Parathyroid adenoma (tissue), 2 donors: Measurements from ENCODE around the gene NAGLU.

Experiments
- H2AFZ ChIP-seq: fragments of 300-600 bp; sonication (generic); one replicate; pipeline ENCODE4 v1.7.0; 2017; ENCODE audit warnings: antibody characterized with exemption, mild to moderate bottlenecking
- H3K27ac ChIP-seq: fragments of 300-600 bp; sonication (generic); one replicate; pipeline ENCODE4 v1.7.0; 2017
- H3K27me3 ChIP-seq: fragments of 300-600 bp; sonication (generic); one replicate; pipeline ENCODE4 v1.7.0; 2017; ENCODE audit warnings: low read length; ENCODE audit not compliant: control insufficient read depth, insufficient read depth
- H3K36me3 ChIP-seq: fragments of 300-600 bp; sonication (generic); one replicate; pipeline ENCODE4 v1.7.0; 2017; ENCODE audit warnings: low read length; ENCODE audit not compliant: control insufficient read depth, insufficient read depth
- H3K4me1 ChIP-seq: fragments of 300-600 bp; sonication (generic); one replicate; pipeline ENCODE4 v1.7.0; 2017; ENCODE audit warnings: control low read depth
- H3K4me2 ChIP-seq: fragments of 300-600 bp; sonication (generic); one replicate; pipeline ENCODE4 v1.7.0; 2017; ENCODE audit warnings: low read length
- H3K4me3 ChIP-seq: fragments of 300-600 bp; sonication (generic); one replicate; pipeline ENCODE4 v1.7.0; 2017; ENCODE audit warnings: low read depth, low read length
- H3K79me2 ChIP-seq: fragments of 300-600 bp; sonication (generic); one replicate; pipeline ENCODE4 v1.7.0; 2017; ENCODE audit warnings: control low read depth
- H3K9ac ChIP-seq: fragments of 300-600 bp; sonication (generic); one replicate; pipeline ENCODE4 v1.7.0; 2017; ENCODE audit warnings: mild to moderate bottlenecking
- H3K9me3 ChIP-seq: fragments of 300-600 bp; sonication (generic); one replicate; pipeline ENCODE4 v1.7.0; 2017; ENCODE audit warnings: low read length; ENCODE audit not compliant: control insufficient read depth
- TF ChIP-seq, protein P1 (sequence below): fragments of 300-600 bp; sonication (generic); IDR thresholded peaks from one replicate; pipeline ENCODE4 v1.7.0; 2017; ENCODE audit warnings: antibody characterized with exemption, mild to moderate bottlenecking
- donor health status: primary hyperparathyroidism.

The NAGLU gene

DNA sequence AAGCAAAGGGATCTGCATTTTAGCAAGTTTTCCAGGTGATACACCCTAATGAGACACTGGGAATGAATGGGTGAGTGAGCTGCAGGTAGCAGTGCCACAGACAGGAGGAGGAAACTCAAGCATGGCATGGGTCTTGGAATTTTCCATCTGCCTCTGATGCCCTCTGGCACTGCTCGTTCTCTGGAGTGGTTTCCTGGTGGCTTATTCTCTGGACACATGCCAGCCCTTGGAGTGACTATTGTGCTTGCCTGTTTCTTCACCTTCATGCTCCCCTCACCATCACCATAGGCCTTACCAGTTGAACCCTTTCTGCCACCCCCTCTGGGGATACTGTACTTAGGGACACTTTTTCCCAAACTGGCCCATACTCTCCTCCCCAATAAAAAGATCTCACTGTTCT lies 27.5 kb downstream of the NAGLU start:
- Histone ChIP-seq H3K36me3 (no peaks in the 10 kb centered on the region), H3K4me1 (peaks cover 24% of the 10 kb centered on the region), H3K4me3 (peak overlapping the region; percentile 81), H3K4me2 (peak overlapping the region; percentile 91), H2AFZ (no peak overlapping the region), H3K9me3 (no peaks in the 10 kb centered on the region), H3K27ac (no peak overlapping the region), H3K79me2 (peaks cover 29% of the 10 kb centered on the region), H3K27me3 (no peaks in the 10 kb centered on the region), H3K9ac (no peak overlapping the region)
- TF ChIP-seq, protein P1, sequence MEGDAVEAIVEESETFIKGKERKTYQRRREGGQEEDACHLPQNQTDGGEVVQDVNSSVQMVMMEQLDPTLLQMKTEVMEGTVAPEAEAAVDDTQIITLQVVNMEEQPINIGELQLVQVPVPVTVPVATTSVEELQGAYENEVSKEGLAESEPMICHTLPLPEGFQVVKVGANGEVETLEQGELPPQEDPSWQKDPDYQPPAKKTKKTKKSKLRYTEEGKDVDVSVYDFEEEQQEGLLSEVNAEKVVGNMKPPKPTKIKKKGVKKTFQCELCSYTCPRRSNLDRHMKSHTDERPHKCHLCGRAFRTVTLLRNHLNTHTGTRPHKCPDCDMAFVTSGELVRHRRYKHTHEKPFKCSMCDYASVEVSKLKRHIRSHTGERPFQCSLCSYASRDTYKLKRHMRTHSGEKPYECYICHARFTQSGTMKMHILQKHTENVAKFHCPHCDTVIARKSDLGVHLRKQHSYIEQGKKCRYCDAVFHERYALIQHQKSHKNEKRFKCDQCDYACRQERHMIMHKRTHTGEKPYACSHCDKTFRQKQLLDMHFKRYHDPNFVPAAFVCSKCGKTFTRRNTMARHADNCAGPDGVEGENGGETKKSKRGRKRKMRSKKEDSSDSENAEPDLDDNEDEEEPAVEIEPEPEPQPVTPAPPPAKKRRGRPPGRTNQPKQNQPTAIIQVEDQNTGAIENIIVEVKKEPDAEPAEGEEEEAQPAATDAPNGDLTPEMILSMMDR, result no peak

DNA sequence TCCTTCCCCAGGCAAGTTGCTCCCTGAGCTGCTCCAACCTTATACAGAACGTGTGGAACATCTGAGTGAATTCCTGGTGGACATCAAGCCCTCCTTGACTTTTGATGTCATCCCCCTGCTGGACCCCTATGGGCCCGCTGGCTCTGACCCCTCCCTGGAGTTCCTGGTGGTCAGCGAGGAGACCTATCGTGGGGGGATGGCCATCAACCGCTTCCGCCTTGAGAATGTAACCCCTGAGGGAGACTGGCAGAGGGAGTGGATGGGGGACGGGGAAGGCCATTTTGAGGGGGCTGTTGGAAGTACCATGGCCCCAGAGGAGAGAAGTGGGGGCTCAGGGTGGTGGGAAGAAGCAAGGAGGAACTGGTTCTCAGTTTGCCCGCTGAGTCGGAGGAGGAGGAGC lies 27.9 kb downstream of the NAGLU start:
- Histone ChIP-seq H3K9ac (no peak overlapping the region), H3K79me2 (peaks cover 29% of the 10 kb centered on the region), H2AFZ (no peak overlapping the region), H3K4me3 (peak overlapping the region; percentile 81), H3K27me3 (no peaks in the 10 kb centered on the region), H3K4me2 (peak overlapping the region; percentile 91), H3K4me1 (peaks cover 24% of the 10 kb centered on the region), H3K36me3 (no peaks in the 10 kb centered on the region), H3K9me3 (no peaks in the 10 kb centered on the region), H3K27ac (no peak overlapping the region)
- TF ChIP-seq, protein P1, result no peak

DNA sequence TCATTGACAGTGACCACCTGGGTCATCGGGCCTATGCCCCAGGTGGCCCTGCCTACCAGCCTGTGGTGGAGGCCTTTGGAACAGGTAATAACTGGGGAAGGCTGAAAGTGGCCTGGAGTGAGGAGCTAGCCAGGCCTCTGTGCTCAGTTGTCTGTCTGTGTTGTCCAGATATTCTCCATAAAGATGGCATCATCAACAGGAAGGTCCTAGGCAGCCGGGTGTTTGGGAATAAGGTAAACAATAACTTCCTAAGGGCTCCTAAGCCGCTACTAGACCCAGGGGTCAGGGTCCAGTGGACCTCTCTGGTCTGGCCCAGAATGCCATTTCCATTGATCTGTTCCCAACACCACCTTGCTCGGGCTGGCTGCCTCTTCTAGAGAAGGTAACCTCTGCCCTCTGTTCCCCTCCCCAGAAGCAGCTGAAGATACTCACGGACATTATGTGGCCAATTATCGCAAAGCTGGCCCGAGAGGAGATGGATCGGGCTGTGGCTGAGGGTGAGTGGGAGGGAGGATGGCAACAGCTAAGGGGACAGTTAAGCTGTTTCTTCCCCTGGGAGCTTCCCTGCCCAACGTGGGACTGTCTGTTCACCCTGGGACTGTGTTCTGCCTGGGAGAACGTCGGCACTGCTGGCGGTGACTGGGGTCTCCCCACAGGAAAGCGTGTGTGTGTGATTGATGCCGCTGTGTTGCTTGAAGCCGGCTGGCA lies 28.9 kb downstream of the NAGLU start:
- Histone ChIP-seq H3K9ac (no peak overlapping the region), H3K4me1 (peaks cover 24% of the 10 kb centered on the region)

DNA sequence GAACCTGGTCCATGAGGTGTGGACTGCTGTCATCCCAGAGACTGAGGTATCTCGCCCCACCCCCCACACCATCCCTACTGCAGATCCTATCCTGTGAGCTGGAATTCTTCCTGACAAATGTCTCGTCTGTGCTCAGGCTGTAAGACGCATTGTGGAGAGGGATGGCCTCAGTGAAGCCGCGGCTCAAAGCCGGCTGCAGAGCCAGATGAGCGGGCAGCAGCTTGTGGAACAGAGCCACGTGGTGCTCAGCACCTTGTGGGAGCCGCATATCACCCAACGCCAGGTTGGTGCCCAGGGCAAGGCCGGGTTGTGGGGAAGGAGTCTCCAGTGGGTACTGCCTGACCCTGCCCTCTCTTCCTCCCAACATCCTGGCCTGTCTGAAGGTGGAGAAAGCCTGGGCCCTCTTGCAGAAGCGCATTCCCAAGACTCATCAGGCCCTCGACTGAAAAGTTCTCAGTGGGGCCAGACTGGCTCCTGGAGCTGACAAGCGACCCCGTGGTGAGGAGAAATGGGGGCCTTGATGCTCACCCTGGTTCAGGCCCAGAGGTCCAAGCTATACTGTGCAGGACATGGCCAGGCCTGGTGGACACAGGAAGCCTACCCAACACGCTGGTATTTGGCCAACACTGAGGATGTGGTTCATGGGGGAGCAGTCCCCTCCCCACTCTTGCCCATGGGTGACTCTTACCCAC lies 29.6 kb downstream of the NAGLU start:
- Histone ChIP-seq H3K79me2 (peaks cover 29% of the 10 kb centered on the region), H3K4me2 (peak overlapping the region; percentile 98), H3K27ac (peak overlapping the region; percentile 87), H3K9ac (no peak overlapping the region), H3K36me3 (no peaks in the 10 kb centered on the region), H3K9me3 (no peaks in the 10 kb centered on the region), H3K27me3 (no peaks in the 10 kb centered on the region), H3K4me3 (no peak overlapping the region), H3K4me1 (peaks cover 24% of the 10 kb centered on the region), H2AFZ (no peak overlapping the region)
- TF ChIP-seq, protein P1, result no peak

More for the DNA sequence above, 28.9 kb downstream of the NAGLU start:
- no peaks in the 10 kb centered on the region for H3K27me3 ChIP-seq
- H3K27ac ChIP-seq, result no peak overlapping the region
- H3K4me3 ChIP-seq, result no peak overlapping the region
- TF ChIP-seq, protein P1, result no peak
- peaks cover 29% of the 10 kb centered on the region for H3K79me2 ChIP-seq
- no peak overlapping the region for H3K4me2 ChIP-seq
- H3K9me3 ChIP-seq, result no peaks in the 10 kb centered on the region
- H3K36me3 ChIP-seq, result no peaks in the 10 kb centered on the region
- no peak overlapping the region for H2AFZ ChIP-seq
